ENCODE measurements around the gene ZCWPW1. TPM values are rescaled to one million over a fixed set of nuclear protein-coding genes. Genes with fewer than 3 reads are reported as not detected.

The ZCWPW1 gene
- total and polyA plus RNA-seq, 4 donors: 5.1 to 12.2 (median 6.4) TPM

GRCh38 chr7:100370303-100370702, 58.2 kb downstream of the ZCWPW1 start:
- no peak for DNase-seq
- H3K4me3 ChIP-seq: no peak overlapping the region
- peaks cover 0 to 8% (median 0%) of the 10 kb centered on the region in 5 donors for H3K4me1 ChIP-seq (ENCODE audit: control insufficient read depth in 5 of 5, insufficient read depth in 5 of 5, low read length in 5 of 5)
- TF ChIP-seq, protein P1, sequence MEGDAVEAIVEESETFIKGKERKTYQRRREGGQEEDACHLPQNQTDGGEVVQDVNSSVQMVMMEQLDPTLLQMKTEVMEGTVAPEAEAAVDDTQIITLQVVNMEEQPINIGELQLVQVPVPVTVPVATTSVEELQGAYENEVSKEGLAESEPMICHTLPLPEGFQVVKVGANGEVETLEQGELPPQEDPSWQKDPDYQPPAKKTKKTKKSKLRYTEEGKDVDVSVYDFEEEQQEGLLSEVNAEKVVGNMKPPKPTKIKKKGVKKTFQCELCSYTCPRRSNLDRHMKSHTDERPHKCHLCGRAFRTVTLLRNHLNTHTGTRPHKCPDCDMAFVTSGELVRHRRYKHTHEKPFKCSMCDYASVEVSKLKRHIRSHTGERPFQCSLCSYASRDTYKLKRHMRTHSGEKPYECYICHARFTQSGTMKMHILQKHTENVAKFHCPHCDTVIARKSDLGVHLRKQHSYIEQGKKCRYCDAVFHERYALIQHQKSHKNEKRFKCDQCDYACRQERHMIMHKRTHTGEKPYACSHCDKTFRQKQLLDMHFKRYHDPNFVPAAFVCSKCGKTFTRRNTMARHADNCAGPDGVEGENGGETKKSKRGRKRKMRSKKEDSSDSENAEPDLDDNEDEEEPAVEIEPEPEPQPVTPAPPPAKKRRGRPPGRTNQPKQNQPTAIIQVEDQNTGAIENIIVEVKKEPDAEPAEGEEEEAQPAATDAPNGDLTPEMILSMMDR (IDR thresholded peaks at IDR 0.05; ENCODE audit: control extremely low read depth, extremely low read depth): no peak
- no peak overlapping the region for H3K9ac ChIP-seq (ENCODE audit: insufficient read depth in 1 of 2, low read length in 2 of 2)
- no peaks in the 10 kb centered on the region for H3K27me3 ChIP-seq (ENCODE audit: control insufficient read depth in 3 of 3, insufficient read depth in 3 of 3, low read length in 2 of 3)
- 51 to 70% methylated on average over 4 of the region's 4 CpGs for WGBS, 2 donors
- peak overlapping the region in 1 of 2 donors; percentile 27 for H3K27ac ChIP-seq (ENCODE audit: low read depth in 1 of 2, low read length in 1 of 2)
- H3K9me3 ChIP-seq (ENCODE audit: control insufficient read depth in 4 of 4, insufficient read depth in 3 of 4, low read length in 3 of 4): peaks cover 0 to 2% (median 0%) of the 10 kb centered on the region in 4 donors
- peaks cover 0 to 7% (median 0%) of the 10 kb centered on the region in 4 donors for H3K36me3 ChIP-seq (ENCODE audit: control insufficient read depth in 4 of 4, insufficient read depth in 4 of 4, low read length in 4 of 4)
- no peak for ATAC-seq (ENCODE audit: insufficient read depth, low FRiP score)

- no peak overlapping the region for H3K9ac ChIP-seq (ENCODE audit: insufficient read depth in 1 of 2, low read length in 2 of 2)
- H3K27me3 ChIP-seq (ENCODE audit: control insufficient read depth in 3 of 3, insufficient read depth in 3 of 3, low read length in 2 of 3): no peaks in the 10 kb centered on the region
- peak overlapping the region in 1 of 2 donors; percentile 55 for H3K27ac ChIP-seq (ENCODE audit: low read depth in 1 of 2, low read length in 1 of 2)
- ATAC-seq (ENCODE audit: insufficient read depth, low FRiP score) (peak; percentile 79), DNase-seq (peak in 1 of 3 donors; percentile 26)
- H3K4me3 ChIP-seq: no peak overlapping the region
- TF ChIP-seq, protein P1 (IDR thresholded peaks at IDR 0.05; ENCODE audit: control extremely low read depth, extremely low read depth): no peak
- peaks cover 0 to 6% (median 0%) of the 10 kb centered on the region in 5 donors for H3K4me1 ChIP-seq (ENCODE audit: control insufficient read depth in 5 of 5, insufficient read depth in 5 of 5, low read length in 5 of 5)
- peaks cover 0 to 7% (median 4%) of the 10 kb centered on the region in 4 donors for H3K36me3 ChIP-seq (ENCODE audit: control insufficient read depth in 4 of 4, insufficient read depth in 4 of 4, low read length in 4 of 4)
- WGBS, 2 donors: 29 to 60% methylated on average over 6 of the region's 6 CpGs
- H3K9me3 ChIP-seq (ENCODE audit: control insufficient read depth in 4 of 4, insufficient read depth in 3 of 4, low read length in 3 of 4): peaks cover 0 to 2% (median 0%) of the 10 kb centered on the region in 4 donors
Observed at GRCh38 chr7:100369105-100369504, 59.4 kb downstream of the ZCWPW1 start.

GRCh38 chr7:100367676-100368613, 60.6 kb downstream of the ZCWPW1 start:
- TF ChIP-seq, protein P1 (IDR thresholded peaks at IDR 0.05; ENCODE audit: control extremely low read depth, extremely low read depth): no peak
- Histone ChIP-seq H3K27me3 (ENCODE audit: control insufficient read depth in 3 of 3, insufficient read depth in 3 of 3, low read length in 2 of 3) (no peaks in the 10 kb centered on the region), H3K9ac (ENCODE audit: insufficient read depth in 1 of 2, low read length in 2 of 2) (no peak overlapping the region), H3K27ac (ENCODE audit: low read depth in 1 of 2, low read length in 1 of 2) (peak overlapping the region in 1 of 2 donors; percentile 30), H3K4me3 (no peak overlapping the region), H3K9me3 (ENCODE audit: control insufficient read depth in 4 of 4, insufficient read depth in 3 of 4, low read length in 3 of 4) (peaks cover 0 to 2% (median 0%) of the 10 kb centered on the region in 4 donors), H3K4me1 (ENCODE audit: control insufficient read depth in 5 of 5, insufficient read depth in 5 of 5, low read length in 5 of 5) (peaks cover 0 to 6% (median 0%) of the 10 kb centered on the region in 5 donors), H3K36me3 (ENCODE audit: control insufficient read depth in 4 of 4, insufficient read depth in 4 of 4, low read length in 4 of 4) (peaks cover 0 to 7% (median 4%) of the 10 kb centered on the region in 4 donors)
- DNase-seq (no peak), ATAC-seq (ENCODE audit: insufficient read depth, low FRiP score) (no peak)
- whole genome bisulfite sequencing, 2 donors: 71 to 82% methylated on average over 12 of the region's 12 CpGs

Measured in lung (tissue), 12 donors.